Measurements from ENCODE around the gene TFPT. TPM values are rescaled to one million over a fixed set of nuclear protein-coding genes. Genes with fewer than 3 reads are reported as not detected.

TFPT gene
- total and polyA plus RNA-seq, 2 of the 13 experiments (the other 11 are each of a cell fraction or from before 2014, with no cell fraction given) = 8.4 to 10.7 TPM

- Histone ChIP-seq H3K4me2 (ENCODE audit: low read depth, low read length) (no peak overlapping the region), H3K27me3 (ENCODE audit: control insufficient read depth in 1 of 2, insufficient read depth in 2 of 2, low read length in 2 of 2) (no peaks in the 10 kb centered on the region), H3K79me2 (ENCODE audit: insufficient read depth, low read length) (no peaks in the 10 kb centered on the region), H3K27ac (ENCODE audit: extremely low read length, insufficient read depth, low read length) (no peak overlapping the region), H2AFZ (ENCODE audit: low read length) (no peak overlapping the region), H3K9me3 (ENCODE audit: low read length) (no peaks in the 10 kb centered on the region), H3K4me3 (replicated peaks in 1 of 3; ENCODE audit: insufficient read depth in 1 of 3, low read depth in 2 of 3, low read length in 3 of 3) (no peak overlapping the region), H3K36me3 (replicated peaks in 1 of 2; ENCODE audit: control insufficient read depth in 1 of 2, insufficient read depth in 2 of 2, low read length in 2 of 2) (peaks cover 67 to 96% of the 10 kb centered on the region in 2 experiments), H4K20me1 (ENCODE audit: insufficient read depth, low read length) (peaks cover 6% of the 10 kb centered on the region; the same call in 1 of the 2 replicates), H3K9ac (ENCODE audit: insufficient read depth, low read depth, low read length) (no peak overlapping the region), H3K4me1 (ENCODE audit: insufficient read depth, low read length) (no peaks in the 10 kb centered on the region)
- no TSS peak for BruUV-seq (replicated peaks)
- ChIA-PET CTCF (ENCODE audit: low intra/inter-chr PET ratio, low total read pairs) (no interaction called here), POLR2A (interaction anchor here (1.4 kb wide), 1 partner anchor 11 kb away, joined by 4 read pairs; the partner anchor contains the start of gene CNOT3)
- FAIRE-seq (no peak), DNase-seq (ENCODE audit: low spot score) (no peak), ATAC-seq (no peak)
- WGBS (ENCODE audit: low lambda C conversion rate) = 79% methylated on average over 3 of the region's 3 CpGs
- intact Hi-C loops (cut with micrococcal nuclease; ENCODE audit: unreplicated experiment) (no loop called here), in situ Hi-C loops (cut with HindIII; ENCODE audit: extremely low pct_ligation_motif_present, low pct_unique_long_range_greater_than_20kb) (no loop called here)
- TF ChIP-seq RERE (CRISPR knock-in tag; IDR thresholded peaks at IDR 0.05; ENCODE audit: low read depth) (no peak), AGO2 (optimal IDR thresholded peaks at IDR 0.05; ENCODE audit: low read depth, low read length) (peak; percentile 14)
Observed at GRCh38 chr19:54147676-54148075, 32.2 kb upstream of the TFPT start.
